Heart right ventricle (tissue), 16 donors: ENCODE results near the gene MORC2. TPM values are rescaled to one million over a fixed set of nuclear protein-coding genes. Genes with fewer than 3 reads are reported as not detected.

Experiments used
- ATAC-seq, 8 donors: fragments of 200-7000 bp; cut with Tn5 transposase; one replicate each; pipeline ENCODE4 v1.9.1; 2020; ENCODE audit warnings: mild to moderate bottlenecking in 8 of 8, moderate library complexity in 8 of 8, moderate number of reproducible peaks in 1 of 8
- DNase-seq, 2 donors: peaks; one replicate each; pipeline ENCODE4 v3.0.0-alpha.2; 2020
- H3K27ac ChIP-seq, 10 donors: fragments of 200-600 bp; sonication (generic) in 2 of 10; one replicate each; pipeline versions ENCODE4 v1.5.0 to v1.8.0; 2020 to 2022; ENCODE audit warnings: mild to moderate bottlenecking in 3 of 10
- H3K27me3 ChIP-seq, 7 donors: fragments of 200-600 bp; one replicate each; pipeline ENCODE4 v1.8.0; 2021 to 2022; ENCODE audit warnings: mild to moderate bottlenecking in 2 of 7
- H3K36me3 ChIP-seq, 9 donors: fragments of 200-600 bp; sonication (generic) in 1 of 9; one replicate each; pipeline versions ENCODE4 v1.5.0 to v1.8.0; 2020 to 2022; ENCODE audit warnings: mild to moderate bottlenecking in 2 of 9
- H3K4me1 ChIP-seq, 9 donors: fragments of 200-600 bp; sonication (generic) in 1 of 9; one replicate each; pipeline versions ENCODE4 v1.5.0 to v1.8.0; 2020 to 2022; ENCODE audit warnings: mild to moderate bottlenecking in 4 of 9
- H3K4me3 ChIP-seq, 10 donors: fragments of 200-600 bp; sonication (generic) in 2 of 10; one replicate each; pipeline versions ENCODE4 v1.5.0 to v1.8.0; 2020 to 2022; ENCODE audit warnings: mild to moderate bottlenecking in 7 of 10, moderate library complexity in 2 of 10
- H3K9me3 ChIP-seq, 11 donors: fragments of 200-600 bp in 10 of 11; sonication (generic) in 2 of 11; one replicate each; pipeline versions ENCODE4 v1.5.0 to v1.8.0; 2013 to 2022; ENCODE audit warnings: mild to moderate bottlenecking in 2 of 11, control low read depth in 1 of 11, moderate library complexity in 1 of 11
- CTCF ChIP-seq, 9 donors: fragments of 200-600 bp; sonication (generic) in 2 of 9; IDR thresholded peaks; one replicate each; pipeline versions ENCODE4 v1.5.0 to v1.8.0; 2021 to 2022; ENCODE audit warnings: antibody characterized with exemption in 9 of 9, mild to moderate bottlenecking in 5 of 9, moderate library complexity in 1 of 9
- WGBS, 2 donors: extraction: QIAGEN DNeasy Blood & Tissue Kit; methylation state at CpG; one replicate each; pipeline ENCODE4 v1.1.7; 2013; ENCODE audit warnings: inconsistent platforms in 1 of 2; 5-methylcytosine and 5-hydroxymethylcytosine counted together
- intact Hi-C, 10 donors: fragments of 100-400 bp; cut with DNase I; formaldehyde crosslinking; loops; one replicate each; pipeline versions ENCODE4 v1.11.1 to v1.14.2; 2022
- polyA plus RNA-seq, 2 donors: library from polyadenylated mRNA; stranded (reverse); fragments of 200-250 nt; gene quantifications; one replicate each; pipeline ENCODE4 v1.2.3, GENCODE V29; 2013
- total RNA-seq, 10 donors: library from RNA; stranded (reverse); fragmentation: NEBNext Ultra II Directional in 3 of 10; extraction: Animal tissue kit (Norgen Biotek cat#: 25700) in 3 of 10; gene quantifications; one replicate each; pipeline versions ENCODE4 v1.2.1 to v1.2.4, GENCODE V29; 2021 to 2023
- donor health status: Arrhythmogenic right ventricular cardiomyopathy.
- donor health status: ischemic (EF 13 %, LVEDD 7.1; RV severe dilation, severe dysfunction).
- donor health status: healthy with polysubstance abuse.
- donor health status: DM: no; HTN: yes; CAD: no.
- donor health status: DM: no; HTN: no; CAD: no.
- donor health status: ischemic (EF 25% LVEDD 6.9; RV normal size, moderate dysfunction).
- donor health status: ischemic (EF 25% LVEDD 5.7; RV mildly dilated, moderate dysfunction).
- donor health status: healthy.
- donor health status: DM: yes; HTN: yes; CAD: no.
- donor health status: Ischemic cardiomyopathy.
- donor health status: ischemic (EF 35%, LVEDD 5.7; RV mildly dilated, moderate dysfunction).
- donor health status: nonischemic (EF 11% LVEDD 7.7; RV severe dilation, severe dysfunction).
- donor health status: DM: yes; HTN: yes; CAD: no.
- donor health status: PGD.
- donor health status: ischemic (EF 29% LVEDD 5.4; RV normal size, mild dysfunction).
- donor health status: nonischemic (EF 23%, LVEDD 6.1; RV moderate dilation, normal function).

MORC2 gene
- total and polyA plus RNA-seq, 12 donors = 14.1 to 27.8 (median 20.5) TPM

- Histone ChIP-seq H3K36me3 (no peaks in the 10 kb centered on the region), H3K27ac (no peak overlapping the region), H3K27me3 (no peaks in the 10 kb centered on the region), H3K4me1 (peaks cover 0 to 8% (median 0%) of the 10 kb centered on the region in 9 donors), H3K4me3 (no peak overlapping the region), H3K9me3 (peaks cover 0 to 23% (median 0%) of the 10 kb centered on the region in 11 donors)
- no peak for DNase-seq
- TF ChIP-seq CTCF (IDR thresholded peaks at IDR 0.05) = no peak
- no peak for ATAC-seq
- intact Hi-C loops = no loop called here
These were observed 20.9 kb upstream of the MORC2 start for GRCh38 chr22:30989474-30989873.

- intact Hi-C loops = no loop called here
- H3K4me3 ChIP-seq = no peak overlapping the region
- H3K27ac ChIP-seq = no peak overlapping the region
- no peaks in the 10 kb centered on the region for H3K36me3 ChIP-seq
- no peak for DNase-seq
- no peaks in the 10 kb centered on the region for H3K27me3 ChIP-seq
- H3K9me3 ChIP-seq = peaks cover 0 to 48% (median 6%) of the 10 kb centered on the region in 11 donors
- peaks cover 0 to 8% (median 0%) of the 10 kb centered on the region in 9 donors for H3K4me1 ChIP-seq
- 84 to 85% methylated on average over 4 of the region's 4 CpGs for WGBS, 2 donors
- no peak for ATAC-seq
- TF ChIP-seq CTCF (IDR thresholded peaks at IDR 0.05) = no peak
These were observed 17.1 kb upstream of the MORC2 start for GRCh38 chr22:30985561-30986208.

- DNase-seq (no peak), ATAC-seq (no peak)
- WGBS, 2 donors = 79 to 84% methylated on average over 2 of the region's 2 CpGs
- H3K4me1 ChIP-seq = peaks cover 0 to 1% (median 0%) of the 10 kb centered on the region in 9 donors
- H3K36me3 ChIP-seq = no peaks in the 10 kb centered on the region
- TF ChIP-seq CTCF (IDR thresholded peaks at IDR 0.05) = no peak
- no peak overlapping the region for H3K4me3 ChIP-seq
- intact Hi-C loops = no loop called here
- H3K9me3 ChIP-seq = peaks cover 0 to 62% (median 12%) of the 10 kb centered on the region in 11 donors
- no peaks in the 10 kb centered on the region for H3K27me3 ChIP-seq
- no peak overlapping the region for H3K27ac ChIP-seq
These were observed 15.7 kb upstream of the MORC2 start for GRCh38 chr22:30984317-30984716.

- DNase-seq = no peak
- Histone ChIP-seq H3K4me1 (no peaks in the 10 kb centered on the region), H3K36me3 (no peaks in the 10 kb centered on the region), H3K9me3 (peaks cover 0 to 80% (median 16%) of the 10 kb centered on the region in 11 donors), H3K4me3 (no peak overlapping the region), H3K27me3 (no peaks in the 10 kb centered on the region), H3K27ac (no peak overlapping the region)
- WGBS, 2 donors = 88 to 95% methylated on average over 2 of the region's 2 CpGs
- TF ChIP-seq CTCF (IDR thresholded peaks at IDR 0.05) = no peak
- intact Hi-C loops = no loop called here
- no peak for ATAC-seq
These were observed 13.9 kb upstream of the MORC2 start for GRCh38 chr22:30982512-30982911.
